GM19438 (cell line): ENCODE results near the gene CDC27.
"Not testable (repeated sequence)": the region's sequence is repeated elsewhere in the genome, so short reads cannot be mapped to it uniquely, and the experiment has no call there.

Experiments used
- ATAC-seq: cut with Tn5 transposase; IDR thresholded peaks from one replicate; pipeline ENCODE4 v1.9.1; 2021; ENCODE audit warnings: low read depth; ENCODE audit not compliant: unreplicated experiment

The CDC27 gene

DNA sequence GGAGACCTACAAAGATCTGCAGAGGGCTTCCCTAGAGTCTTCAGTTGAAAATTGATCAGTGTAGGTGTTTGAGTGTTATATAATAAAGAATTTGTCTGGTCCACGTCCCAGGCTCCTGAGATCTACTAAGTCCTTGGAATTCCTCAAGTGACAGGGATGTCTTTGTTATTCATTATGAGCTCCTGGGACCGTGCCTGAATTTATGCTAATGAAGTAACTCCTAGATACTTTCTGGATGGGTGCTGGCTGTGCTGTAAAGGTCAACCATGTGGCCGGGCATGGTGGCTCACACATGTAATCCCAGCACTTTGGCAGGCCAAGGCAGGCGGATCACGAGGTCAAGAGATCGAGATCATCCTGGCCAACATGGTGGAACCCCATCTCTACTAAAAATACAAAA, 43.7 kb downstream of the CDC27 start:
- no peak for ATAC-seq

DNA sequence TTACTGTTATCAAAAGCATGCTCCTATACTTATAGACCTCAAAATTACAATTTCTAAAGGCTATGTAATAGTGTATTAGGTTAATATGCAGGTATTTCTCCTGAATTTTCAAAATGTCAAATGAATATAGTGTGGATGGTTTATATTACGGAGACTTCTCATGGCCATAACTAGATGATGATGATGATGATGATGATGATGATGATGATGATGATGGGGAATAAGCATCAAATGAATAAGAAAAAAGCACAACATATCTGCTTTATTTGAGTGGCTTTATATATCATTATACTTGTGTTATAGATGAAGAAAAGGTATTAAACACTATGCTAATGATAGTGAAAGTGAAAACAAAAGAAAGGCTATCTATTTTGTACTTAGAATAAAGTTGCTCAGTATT, 53.9 kb downstream of the CDC27 start:
- no peak for ATAC-seq

- not testable (repeated sequence) for ATAC-seq
Measured at GRCh38 chr17:47134354-47134753, 54.7 kb downstream of the CDC27 start.

DNA sequence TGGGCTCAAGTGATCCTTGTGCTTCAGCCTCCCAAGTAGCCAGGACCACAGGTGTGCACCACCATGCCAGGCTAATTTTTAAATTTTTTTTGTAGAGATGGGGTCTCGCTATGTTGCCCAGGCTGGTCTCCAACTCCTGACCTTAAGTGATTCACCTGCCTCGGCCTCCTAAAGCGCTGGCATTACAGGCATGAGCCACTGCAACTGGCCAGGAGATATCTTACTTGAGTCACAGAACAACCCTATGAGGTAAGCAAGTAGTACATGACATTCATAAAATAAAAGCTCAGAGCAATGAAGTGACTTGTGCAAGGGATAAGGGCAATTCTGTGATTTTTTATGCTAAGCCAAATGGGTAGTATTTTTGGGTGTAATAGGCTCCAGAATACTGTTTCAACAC, 57.3 kb downstream of the CDC27 start:
- ATAC-seq: no peak

DNA sequence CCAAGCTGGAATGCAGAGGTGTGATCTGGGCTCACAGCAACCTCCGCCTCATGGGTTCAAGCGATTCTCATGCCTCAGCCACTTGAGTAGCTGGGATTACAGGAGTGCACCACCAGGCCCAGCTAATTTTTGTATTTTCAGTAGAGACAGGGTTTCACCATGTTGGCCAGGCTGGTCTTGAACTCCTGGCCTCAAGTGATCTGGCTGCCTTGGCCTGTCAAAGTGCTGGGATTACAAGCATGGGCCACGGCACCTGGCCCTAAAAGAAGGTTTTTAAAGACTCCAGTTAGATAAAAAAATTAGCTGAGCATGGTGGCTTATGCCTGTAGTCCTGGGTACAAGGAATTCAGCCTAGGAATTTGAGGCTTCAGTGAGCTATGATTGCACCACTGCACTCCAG, 62.3 kb downstream of the CDC27 start:
- not testable (repeated sequence) for ATAC-seq

GRCh38 chr17:47123262-47123661, 65.8 kb downstream of the CDC27 start:
- ATAC-seq: not testable (repeated sequence)

- ATAC-seq: no peak
Measured at GRCh38 chr17:47120521-47121095, 68.5 kb downstream of the CDC27 start.

DNA sequence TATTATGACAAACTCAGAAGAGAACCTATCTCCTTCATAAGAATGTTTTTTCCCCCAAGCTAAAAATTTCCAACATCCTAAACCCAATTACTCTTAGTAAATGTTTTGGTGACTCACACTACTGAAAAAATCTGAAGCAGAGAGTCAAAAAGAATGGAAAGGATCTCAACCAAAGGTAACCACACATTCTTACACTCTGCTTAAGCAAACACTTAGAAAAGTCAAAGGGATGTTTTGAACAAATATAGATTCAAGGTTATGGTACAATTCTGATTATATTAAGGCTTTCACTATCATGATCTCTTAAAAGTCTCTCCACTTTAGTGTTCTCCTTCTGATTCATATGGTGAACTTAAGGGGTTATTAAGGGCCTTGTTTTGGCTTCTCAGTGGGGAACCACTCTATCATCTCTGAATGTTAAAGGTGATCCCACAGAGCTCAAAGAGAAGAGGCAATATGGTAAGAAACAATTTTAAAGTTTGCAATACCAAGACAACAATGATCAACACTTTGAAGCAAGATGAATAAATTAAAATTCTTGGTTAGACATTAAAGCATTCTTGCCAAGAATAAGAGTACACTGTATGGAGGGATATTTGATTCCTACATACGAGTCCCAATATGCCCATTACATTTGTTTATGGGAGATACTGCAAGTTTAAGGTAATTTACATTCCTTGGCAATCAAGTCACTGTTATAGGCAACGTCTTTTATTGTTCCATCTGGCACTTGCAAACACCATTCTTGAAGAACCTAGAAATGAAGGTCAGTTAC, 69.2 kb downstream of the CDC27 start:
- ATAC-seq: no peak

DNA sequence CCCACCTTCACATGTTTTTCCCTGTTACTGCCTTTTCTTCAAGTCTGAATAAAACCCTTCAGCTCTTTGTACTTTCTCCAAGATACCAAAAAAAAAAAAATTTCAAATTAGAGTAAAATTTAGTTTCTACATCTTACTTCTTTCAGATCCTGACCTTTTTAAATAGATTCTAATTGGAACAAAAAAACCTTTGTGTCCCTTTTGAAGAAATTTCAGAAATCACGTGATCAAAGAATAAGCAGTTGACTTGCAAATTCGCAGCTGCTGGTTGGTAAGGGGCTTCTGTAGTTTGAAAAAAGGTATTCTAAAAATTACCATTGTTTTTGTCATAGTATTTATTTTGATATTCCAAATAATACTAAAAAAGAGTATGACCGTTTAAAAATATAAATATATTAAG, 71.7 kb downstream of the CDC27 start:
- ATAC-seq: no peak

DNA sequence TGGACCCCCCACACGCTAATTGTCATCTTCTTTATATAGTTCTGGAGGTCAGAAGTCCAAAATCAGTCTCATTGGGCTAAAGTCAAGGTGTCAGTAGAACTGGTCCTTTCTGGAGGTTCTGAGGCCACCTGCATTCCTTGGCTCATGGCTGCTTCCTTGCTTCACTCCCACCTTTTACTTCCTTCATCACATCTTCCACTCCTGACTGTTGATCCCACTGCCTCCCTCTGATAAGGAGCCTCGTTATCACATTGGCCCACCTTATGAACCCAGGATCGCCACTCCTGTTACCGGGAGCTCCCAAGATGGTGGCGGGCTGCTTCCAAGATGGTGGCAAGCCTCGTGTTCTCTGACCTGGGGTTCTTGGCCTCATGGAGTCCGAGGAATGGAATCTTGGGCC, 83.0 kb downstream of the CDC27 start:
- ATAC-seq: no peak

- ATAC-seq: not testable (repeated sequence)
Measured at GRCh38 chr17:47105246-47105645, 83.8 kb downstream of the CDC27 start.

- ATAC-seq: no peak
Measured at GRCh38 chr17:47102914-47103313, 86.2 kb downstream of the CDC27 start.

GRCh38 chr17:47099987-47100711, 88.9 kb downstream of the CDC27 start:
- ATAC-seq: peak; percentile 92

- peak; percentile 24 for ATAC-seq
Measured at GRCh38 chr17:47099451-47099986, 89.6 kb downstream of the CDC27 start.

DNA sequence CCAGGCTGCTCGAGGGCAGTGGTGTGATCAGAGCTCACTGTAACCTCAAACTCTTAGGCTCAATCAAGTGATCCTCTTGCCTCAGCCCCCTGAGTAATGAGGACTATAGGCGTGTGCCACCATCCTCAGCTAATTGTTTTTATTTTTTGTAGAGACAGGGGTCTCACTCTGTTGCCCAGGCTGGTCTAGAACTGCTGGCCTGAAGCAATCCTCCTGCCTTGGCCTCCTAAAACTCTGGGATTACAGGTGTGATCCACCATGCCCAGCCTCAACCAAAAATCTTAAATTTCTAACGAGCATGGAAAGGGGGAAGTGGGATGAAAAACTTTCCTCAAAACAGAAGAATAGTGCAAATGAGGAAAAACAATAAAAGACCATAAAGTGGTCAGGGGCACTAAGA, 92.8 kb downstream of the CDC27 start:
- ATAC-seq: no peak

- no peak for ATAC-seq
Measured at GRCh38 chr17:47095268-47095667, 93.8 kb downstream of the CDC27 start.

GRCh38 chr17:47087093-47087492, 102.0 kb downstream of the CDC27 start:
- ATAC-seq: no peak

DNA sequence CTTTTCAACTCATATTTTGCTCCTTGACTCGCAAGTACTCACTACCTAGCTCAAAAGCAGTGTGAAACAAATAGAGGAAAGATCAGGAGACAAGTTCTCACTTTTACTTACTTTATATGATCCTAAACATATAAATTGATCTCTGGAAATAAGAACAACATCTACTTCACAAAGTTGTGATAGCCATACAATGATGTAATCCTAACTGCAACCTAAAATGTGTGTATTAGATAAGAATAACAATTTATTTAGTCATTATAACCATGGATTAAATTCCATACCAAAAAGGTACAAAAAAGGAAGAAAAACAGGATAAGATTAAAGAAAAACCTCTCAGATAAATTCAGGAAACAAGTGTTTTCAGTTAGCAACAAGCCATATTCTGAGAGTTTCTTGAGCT, 103.4 kb downstream of the CDC27 start:
- no peak for ATAC-seq

- no peak for ATAC-seq
Measured at GRCh38 chr17:47078801-47079200, 110.3 kb downstream of the CDC27 start.

DNA sequence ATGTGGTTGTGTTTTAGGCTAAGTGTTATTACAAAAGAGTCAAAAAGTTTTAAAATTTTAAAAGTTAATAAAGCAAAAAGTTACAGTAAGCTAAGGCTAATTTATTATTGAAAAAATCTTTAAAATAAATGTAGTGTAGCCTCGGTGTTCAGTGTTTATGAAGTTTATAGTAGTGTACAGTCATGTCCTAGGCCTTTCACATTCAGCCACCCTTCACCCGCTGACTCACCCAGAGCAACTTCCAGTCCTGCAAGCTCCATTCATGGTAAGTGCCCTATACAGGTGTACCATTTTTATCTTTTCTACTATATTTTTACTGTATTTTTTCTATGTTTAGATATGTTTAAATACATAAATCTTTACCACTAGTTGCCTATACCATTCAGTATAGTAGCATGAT, 111.5 kb downstream of the CDC27 start:
- ATAC-seq: no peak

DNA sequence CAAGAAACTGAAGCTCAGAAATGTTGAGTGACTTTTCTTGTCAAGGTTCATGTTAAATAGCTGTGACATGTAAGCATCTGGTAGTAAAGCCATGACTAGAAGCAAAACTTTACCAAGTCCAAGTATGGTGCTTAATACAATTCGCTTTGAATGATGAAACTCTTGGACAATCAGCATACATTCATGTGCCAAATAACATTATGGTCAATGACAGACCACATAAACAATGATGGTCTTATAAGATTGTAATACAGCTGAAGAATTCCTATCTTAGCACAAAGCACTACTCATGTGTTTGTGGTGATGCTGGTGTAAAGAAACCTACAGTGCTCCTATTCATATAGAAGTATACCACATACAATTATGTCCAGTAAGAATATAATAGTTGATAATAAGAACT, 112.9 kb downstream of the CDC27 start:
- no peak for ATAC-seq
